Measurements from ENCODE around the gene NPTXR.

The NPTXR gene

DNA sequence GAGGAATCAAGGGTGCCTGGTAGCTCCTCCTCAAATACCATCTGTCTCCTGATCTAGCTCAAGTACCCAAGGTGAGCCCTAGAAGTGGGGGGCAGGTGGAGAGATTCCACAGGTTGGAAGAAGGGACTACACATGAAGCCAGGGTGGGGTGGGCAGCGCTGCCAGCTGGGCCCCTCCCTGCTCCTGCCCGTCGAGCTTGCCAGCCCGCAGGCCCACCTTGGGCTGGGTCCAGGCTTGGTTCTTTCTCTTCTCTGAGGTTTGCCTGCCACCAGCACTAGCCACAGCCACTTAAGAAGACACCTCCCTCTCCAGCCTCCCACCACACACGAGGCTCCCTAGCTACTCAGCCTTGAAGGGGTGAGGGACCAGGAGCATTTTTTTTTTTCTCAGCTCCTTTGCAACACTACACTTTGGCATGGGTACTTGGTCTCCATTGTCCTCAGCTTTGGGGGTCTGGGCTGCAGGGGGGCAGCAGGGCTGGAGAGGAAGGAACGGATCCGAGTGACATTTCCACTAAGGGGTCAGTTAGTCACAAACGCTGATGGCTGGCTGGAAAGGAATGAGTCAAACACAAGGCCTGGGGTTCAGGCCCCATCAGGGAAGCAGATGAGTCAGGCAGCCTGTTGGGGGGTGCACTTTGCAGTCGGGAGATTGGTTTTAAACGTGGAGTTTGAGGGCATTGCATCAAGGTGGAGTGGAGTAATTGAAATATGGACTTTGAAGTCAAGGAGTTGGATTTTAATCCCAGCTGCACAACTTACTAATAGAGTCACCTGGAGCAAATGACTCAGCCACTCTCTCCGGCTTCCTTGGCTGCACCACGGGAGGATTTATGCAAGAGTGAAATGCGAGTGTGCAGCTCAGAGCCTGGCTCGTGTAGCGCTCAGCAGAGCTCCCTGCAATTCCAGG is 7.4 kb upstream of the NPTXR start:
- no peak for DNase-seq

DNA sequence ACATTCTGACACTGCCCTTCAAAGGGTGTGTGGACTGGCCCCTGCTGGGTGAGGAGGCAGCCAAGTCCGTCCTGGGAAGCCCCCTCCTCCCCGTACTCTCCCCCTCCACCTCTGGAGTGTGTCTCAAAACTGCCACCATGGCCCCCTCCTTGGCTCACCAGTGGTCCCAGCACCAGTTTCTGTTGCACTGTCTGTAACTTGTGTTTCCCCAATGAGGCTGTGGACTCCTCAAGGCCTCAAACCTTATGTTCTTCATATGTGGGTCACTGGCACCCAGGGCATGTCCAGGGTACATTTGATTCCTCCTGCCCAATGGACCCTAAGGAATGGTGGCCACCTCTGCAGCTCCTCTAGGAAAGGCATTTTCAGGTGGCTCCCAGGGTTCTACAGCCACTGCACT is 6.6 kb upstream of the NPTXR start:
- no peak for DNase-seq

DNA sequence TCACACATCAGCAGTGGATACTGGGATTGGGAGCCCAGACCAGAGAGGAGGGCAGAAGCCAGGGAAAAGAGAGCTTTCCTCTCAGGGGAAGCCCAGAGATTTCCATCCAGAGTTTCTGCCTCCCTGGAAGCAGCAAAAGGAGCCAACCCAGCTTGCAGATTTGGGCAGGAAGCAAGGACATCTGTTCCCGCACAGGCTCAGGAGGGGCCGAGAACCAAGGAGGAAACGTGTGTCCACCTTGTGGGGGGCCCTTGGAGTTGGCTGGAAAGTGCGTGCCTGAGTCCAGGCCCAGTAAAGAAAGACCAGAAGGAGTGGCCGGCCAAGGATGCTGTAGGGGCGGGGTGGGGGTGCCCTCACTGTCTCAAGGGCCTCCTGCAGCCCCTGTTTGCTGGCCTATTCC is 6.0 kb upstream of the NPTXR start:
- DNase-seq: no peak

DNA sequence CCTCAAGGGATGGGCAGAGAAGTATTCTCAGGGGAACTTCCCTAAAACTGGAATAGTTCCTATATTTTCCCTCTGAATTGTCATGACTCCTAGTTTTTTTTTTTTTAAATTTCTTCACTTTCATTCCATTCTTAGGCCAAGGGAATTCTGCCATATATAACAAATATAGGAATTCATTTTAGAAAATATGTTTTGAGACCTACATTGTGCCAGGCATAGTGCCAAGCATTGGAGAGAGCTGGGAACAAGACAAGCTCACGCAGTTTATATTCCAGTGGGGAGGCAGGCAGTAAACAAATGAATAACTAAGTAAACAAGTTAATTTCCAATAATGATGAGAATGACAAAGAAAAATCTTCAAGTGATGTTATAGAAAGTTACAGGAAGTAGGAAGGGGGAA is 2.6 kb upstream of the NPTXR start:
- DNase-seq: no peak

DNA sequence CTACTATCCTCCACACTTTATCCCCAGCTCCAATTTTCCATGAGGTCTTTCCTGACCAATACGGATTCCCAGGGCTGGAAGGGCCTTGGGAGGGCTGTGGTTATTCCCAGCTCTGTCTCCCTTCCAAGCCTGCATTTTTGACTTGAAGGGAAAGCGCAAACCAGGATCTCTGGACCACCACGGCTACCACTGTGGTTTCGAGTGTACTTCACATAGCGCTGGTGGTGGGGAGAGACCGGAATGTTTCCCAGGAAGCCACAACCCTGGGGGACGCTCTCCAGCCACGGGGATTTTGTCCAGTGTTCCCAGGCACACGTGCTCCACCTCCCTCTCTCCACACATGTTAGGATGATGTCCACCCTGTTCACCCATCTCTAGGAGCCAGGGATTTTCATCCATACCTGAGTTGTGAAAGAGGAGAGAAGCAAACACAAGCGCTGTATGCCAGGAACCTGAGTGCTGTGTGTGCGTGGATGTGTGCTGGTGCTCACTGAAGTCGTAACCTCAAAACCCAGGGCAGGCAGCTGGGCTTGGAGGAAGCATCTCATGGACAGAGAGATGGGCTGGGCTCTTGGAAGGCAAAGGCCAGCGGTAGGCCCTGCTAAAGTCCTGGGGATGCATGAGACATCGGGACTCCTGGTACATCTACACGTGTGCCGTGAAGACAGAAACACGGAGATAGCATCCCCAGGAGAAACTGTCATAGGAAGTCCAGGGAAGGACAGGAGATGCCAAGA is 1.3 kb upstream of the NPTXR start:
- DNase-seq: no peak

DNA sequence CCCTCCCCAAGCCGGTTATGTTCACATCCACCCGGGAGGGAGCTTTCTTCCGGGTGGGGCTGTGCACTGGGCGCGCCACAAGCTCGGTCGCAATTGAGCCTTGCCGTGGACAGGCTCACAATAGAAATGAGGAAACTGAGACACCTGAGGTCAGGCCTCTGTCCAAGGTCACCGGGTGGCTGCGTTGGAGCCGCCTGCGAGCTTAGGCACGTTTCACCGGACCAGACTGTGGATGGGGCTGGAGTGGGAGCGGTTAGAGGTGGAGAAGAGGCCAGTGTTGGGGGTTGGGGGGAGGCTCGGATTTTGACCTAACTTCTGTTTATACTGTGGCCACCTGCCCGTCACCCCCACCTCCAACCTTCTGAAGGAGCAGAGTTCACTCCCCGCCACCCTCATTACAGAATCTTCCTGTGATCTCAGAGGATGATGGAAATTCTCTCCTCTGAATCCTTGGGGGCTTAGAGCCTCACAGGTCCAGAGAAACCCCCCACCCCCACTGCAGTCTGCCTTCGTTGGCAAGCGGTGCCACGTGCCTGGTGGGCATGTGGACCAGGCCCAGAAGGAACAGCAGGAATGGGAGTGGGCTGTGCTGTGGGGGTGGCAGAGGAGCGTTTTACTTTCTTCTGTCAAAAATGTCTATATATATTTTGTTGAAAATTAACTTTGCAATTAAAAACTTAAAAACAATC is 631 bp upstream of the NPTXR start:
- DNase-seq: no peak

DNA sequence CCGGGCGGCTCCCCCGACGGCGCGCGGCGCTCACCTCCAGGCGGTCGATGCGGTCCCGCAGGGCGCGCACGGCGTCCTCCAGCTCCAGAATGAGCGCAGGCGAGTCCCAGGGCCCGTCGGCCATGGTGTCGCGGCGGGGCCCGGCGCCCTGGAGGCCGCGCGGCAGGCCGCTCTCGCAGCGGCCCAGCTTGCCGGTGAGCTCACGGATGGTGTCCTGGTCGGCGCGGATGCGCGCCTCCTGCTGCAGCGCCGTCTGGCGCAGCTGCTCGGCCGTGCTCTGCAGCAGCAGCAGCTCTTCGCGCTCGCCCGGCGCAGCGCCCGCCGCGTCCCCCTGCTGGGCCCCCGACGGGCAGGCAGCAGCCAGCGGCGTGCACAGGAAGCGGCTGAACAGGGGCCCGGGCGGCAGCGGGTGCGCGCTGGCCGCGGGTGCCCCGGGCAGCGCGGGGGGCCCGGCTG is 599 bp downstream of the NPTXR start:
- DNase-seq: no peak

DNA sequence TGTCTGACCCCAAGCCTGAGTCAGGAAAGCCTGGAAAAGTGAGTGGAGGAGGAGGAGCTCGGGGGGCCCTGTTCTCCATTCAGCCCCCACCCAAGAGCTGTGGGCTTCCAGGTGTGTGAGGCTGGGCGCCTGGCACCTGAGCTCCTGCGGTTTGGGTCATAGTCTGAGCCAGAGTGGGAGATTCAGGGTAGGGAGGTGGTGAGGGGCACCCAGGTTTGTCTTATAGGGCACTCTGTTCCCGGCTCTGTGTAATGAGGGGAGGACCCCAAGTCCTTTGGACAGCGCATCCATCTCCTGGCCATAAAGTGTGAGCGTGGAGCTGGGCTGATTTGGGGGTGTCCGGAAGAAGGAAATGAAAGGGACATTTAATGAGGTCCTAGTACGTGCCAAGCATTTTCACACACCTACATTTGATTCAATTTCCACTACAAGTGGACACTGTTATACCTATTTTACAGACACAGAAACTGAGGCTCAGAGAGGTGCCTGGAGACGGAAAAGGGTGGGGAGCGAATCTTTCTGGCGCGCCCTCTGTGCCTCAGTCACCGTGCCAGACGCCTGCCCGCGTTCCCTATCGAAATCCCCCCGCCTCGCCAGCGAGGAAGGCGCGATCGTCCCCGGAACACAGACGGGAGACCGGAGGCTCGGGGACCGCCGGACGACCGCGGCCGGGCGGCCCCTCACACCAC is 1.2 kb downstream of the NPTXR start:
- no peak for DNase-seq

DNA sequence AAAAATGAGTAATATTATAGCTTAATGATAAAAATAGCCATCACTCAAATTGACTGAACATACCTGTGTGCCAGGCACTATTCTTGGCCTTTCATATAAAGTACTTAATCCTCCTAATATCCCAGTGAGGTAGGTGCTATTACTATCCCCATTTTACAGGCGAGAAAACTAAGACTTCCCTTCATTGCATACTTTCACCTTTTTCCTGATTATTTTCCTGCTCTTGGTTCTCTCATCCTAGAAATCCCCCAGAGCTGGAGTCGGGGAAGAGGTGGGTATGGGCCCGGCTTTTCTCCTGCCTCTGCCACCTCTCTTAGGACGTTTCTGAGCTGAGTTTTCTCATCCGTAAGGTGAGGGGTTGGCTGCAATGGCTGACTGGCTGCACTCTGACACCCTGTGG is 2.2 kb downstream of the NPTXR start:
- DNase-seq: no peak

DNA sequence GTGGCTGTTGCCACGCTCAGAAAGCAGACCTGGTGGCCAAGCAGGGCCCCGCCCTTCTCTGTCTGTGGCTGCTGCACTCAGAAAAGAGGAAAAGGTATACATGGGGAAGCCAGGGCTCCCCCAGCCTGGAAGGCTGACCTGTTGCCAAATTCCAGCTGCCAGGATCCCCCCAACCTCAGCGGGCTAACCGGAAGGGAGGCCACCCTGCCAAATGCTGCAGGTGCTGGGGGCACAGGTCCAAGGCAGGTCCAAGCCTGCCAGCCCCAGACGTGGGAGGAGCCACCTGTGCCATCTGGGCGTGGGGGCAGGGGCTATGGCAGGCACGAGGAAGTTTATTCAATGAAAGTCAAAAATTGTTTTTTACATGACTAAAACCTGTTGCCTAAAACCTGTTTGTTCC is 2.6 kb downstream of the NPTXR start:
- no peak for DNase-seq

DNA sequence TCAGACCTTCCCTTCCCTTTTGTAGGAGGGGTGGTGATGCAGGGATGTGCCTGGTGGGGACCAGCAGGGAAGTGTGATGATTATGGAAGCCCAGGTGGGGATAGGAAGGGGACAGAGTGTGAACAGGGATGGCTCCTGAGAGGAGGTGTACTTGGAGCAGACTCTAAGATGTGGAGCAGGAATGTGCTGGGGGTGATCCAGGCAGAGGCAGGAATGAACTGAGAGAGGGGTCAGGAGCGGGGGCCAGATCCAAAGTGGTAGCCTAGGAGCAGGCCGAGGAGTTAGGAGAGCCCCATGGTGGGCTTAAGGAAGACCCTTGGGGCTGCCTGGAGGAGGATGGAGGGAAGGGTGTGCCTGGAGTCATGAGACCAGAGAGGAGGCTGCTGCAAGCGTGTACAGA is 3.7 kb downstream of the NPTXR start:
- DNase-seq: no peak

DNA sequence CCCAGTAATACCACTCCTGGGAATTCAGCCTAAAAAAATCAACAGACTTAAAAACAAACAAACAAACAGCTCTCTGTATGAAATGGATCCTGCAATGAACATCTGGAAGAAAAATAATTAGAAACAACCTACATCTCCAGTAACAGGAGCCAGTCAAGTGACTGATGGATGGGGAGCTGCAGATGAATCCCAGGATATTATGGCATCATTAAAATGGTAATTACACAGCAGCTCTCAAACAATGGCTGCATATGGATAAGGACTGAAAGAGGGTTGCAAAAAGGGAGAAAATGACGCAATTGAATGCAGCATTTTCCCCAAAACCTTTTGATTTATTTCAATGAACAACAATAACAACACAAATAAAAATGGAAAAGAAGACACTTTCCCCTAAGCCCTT is 4.1 kb downstream of the NPTXR start:
- no peak for DNase-seq

DNA sequence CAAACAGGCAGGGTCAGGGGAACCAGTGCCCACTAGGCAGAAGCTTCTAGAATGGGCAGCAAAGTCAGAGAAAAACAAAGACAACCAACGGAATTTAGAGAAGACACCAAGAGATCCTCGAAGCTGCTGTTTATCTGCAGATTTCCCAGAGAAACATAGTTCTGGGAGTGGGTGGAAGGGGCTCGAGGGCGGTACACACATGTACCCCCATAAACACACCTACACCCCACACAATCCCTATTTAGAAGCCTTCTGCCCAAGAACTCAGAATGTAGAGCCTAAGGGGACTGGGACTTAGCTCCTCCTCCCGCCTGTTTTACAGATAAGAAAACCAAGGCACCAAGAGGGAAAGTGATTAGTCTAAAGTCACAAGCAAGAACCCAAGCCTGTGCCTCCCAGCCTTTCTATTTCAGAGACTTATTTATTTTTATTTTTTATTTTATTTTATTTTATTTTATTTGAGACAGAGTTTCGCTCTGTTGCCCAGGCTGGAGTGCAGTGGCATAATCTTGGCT is 6.4 kb downstream of the NPTXR start:
- DNase-seq: no peak

DNA sequence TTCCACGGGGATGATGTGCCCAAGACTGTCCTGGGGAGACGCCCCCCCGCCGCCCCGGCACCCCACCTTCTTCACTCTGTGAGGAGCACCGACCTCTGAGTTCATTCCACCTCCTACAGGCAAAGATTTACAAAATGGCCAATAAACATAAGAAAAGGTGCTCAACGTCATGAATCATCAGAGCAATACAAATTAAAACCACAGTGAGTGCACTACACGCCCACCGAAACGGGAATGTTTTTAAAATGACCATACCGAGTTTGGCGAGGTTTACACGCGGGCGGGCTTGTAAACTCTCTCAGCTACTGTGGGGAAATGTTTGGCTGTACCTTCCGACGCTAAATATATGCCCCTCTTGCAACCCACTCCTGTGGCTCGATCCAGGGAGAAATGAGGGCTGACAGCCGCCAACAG is 7.9 kb downstream of the NPTXR start:
- DNase-seq: no peak

DNA sequence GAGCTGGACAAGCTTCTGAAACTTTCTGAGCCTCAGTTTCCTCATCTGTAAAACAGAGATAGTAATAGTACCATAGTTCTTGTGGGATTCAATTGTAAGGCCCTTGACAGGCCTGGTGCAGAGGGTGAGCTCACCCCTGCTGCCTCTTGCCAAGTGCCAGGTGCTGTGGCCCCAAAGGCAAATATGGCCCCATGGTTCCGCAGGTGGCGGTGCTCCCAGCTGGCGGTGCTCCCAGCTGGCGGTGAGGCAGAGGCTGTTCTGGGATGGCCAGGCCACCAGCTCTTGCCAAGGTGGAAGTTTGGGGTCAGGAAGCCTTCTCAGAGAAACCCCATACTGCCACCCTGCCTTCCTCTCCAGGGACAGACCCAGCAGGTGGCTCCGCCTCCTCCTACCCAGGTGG is 8.8 kb downstream of the NPTXR start:
- no peak for DNase-seq

DNA sequence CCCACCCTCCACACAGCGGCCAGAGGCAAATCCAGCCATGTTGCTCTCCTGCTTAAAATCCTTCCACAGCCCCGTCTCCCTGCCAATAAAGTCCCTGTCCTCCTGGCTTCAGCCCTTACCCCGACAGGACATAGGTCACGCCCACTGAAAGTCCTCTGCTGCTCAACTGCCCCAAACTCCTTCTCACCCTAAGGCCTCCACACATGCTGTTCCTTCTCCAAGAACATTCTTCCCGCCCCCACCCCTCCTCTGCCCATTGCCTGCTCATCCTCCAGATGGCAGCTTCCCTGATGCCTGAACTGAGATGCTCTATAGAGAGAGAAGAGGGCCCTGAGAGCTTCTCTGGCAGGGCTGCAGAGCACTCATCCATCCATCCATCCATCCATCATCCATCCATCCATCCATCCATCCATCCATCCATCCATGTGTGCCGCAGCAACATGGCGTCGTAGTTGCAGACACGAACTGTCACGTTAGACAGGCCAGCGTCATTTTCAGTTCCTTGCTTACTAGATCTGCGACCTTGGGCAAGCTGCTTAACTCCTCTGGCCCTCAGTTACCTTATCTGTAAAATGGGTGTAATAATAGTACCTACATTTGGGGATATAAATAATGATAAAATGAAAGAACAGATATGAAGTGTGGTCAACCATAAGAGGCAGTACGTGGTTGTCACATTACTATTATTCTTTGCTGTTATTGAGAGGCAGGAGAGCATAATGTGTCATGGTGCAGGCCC is 9.4 kb downstream of the NPTXR start:
- DNase-seq: no peak

DNA sequence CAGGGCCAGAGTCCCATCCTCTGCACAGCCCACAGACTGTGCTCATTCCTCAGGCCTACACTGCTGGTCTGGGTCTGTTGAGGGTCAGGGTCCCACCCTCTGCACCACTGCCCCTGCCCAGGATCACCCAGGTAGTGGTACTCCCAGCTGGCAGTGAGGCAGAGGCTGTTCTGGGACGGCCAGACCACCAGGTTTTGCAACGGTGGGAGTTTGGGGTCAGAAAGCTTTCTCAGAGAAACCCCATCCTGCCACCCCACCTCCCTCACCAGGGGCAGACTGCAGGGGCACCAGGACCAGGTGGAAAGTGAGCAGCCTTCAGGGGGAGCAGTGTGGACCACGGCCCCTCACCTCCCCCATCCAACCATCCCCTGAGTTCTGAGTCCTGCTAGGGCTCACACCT is 10.8 kb downstream of the NPTXR start:
- no peak for DNase-seq

DNA sequence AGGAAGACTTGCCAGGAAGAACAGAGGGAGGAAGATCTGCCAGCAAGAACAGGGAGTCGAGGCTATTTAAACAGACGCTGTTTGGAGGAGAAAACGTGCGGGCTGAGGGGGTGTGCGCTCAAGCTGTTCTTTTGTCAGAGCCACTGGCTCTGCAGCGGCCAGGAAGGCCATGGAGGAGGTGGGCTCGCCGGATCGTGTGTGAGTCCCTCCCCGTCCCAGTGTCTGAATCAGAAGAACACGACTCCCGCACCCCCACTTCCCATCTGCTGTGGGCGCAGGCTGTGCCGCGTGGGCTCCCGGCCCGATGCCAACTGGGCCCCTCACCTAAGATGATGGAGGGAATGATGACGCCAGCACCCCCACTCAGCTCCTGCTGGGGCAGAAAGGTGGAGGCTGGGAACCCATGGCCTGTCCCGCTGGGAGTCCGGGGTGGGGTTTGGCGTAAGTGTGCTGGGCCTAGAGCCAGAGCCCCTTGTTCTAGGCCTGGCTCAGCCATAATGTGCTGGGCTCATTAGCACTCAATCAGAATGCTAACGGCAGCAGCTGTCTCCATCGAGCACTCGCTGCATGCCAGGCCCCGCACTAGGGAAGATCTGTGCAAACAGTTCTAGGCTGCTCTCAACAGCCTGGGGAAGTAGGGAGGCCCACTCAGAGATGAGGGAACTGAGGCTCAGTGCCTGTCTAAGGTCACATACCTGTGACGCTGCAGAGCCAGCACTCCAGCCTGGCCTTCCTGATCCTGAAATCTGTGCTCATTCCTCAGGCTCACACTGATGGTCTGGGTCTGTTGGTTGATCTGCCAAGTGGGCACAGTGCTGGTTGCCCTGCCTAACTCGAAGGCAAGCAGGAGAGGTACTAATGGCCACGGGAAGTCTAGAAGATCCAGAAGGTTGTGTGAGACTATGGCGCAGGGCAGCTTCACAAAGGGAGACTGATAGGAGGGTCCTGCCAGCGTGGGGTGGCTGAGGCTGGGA is 11.5 kb downstream of the NPTXR start:
- no peak for DNase-seq

DNA sequence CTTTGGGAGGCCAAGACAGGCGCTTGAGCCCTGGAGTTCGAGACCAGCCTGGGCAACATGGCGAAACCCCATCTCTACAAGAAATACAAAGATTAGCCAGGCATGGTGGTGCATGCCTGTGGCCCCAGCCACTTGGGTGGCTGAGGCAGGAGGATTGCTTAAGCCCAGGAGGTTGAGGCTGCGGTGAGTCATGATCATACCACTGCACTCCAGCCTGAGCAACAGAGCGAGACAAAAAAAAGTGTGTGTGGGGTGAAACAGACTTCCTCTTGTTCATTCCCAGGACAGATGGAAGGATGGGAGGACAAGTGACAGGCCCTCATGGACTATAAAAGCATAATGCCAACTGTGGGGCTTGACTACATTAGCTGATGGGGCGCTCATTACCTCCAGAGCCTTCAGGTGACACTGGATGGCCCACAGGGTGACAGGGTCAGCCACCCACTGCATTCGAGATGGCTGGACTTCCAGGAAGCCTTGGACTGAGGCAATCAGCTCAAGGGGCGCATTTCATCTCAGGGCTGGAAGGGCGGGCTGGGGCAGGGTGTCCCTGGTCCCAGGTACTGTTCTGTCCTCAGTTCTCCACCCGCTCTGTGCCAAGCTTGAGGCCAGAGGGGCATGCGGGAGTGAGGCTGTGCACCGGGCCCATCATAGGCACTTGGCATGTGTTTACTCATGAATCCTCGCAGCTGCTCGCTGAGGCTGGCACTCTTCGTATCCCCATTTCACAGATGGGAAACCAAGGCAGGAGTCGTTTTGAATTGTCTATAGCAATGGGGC is 12.5 kb downstream of the NPTXR start:
- DNase-seq: peak; percentile 33

DNA sequence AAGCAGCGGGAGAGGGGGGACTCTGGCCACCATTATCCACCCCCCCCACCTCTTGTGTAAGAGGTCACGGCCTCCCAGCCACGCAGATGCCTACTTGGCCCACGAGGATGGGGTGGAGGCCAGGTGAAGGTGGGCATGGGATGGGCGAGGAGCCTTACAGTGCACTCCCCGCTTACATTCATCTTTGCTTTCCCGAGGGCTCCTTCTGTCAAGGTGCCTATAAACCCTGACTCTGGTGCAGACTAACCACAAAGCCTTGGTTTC is 13.1 kb downstream of the NPTXR start:
- no peak for DNase-seq

All from GF-D8 (cell line).